GM20000 (cell line): Measurements from ENCODE around the gene POLR3GL.

Experiments
- DNase-seq: peaks from one replicate; pipeline ENCODE4 v3.0.0; 2012; ENCODE audit warnings: low spot score
- TF ChIP-seq, protein P1 (sequence below): IDR thresholded peaks from 2 replicates; pipeline ENCODE4 v1.5.1; 2012; ENCODE audit warnings: mild to moderate bottlenecking, control low read depth; ENCODE audit errors: extremely low read depth, missing control alignments

Gene POLR3GL

DNA sequence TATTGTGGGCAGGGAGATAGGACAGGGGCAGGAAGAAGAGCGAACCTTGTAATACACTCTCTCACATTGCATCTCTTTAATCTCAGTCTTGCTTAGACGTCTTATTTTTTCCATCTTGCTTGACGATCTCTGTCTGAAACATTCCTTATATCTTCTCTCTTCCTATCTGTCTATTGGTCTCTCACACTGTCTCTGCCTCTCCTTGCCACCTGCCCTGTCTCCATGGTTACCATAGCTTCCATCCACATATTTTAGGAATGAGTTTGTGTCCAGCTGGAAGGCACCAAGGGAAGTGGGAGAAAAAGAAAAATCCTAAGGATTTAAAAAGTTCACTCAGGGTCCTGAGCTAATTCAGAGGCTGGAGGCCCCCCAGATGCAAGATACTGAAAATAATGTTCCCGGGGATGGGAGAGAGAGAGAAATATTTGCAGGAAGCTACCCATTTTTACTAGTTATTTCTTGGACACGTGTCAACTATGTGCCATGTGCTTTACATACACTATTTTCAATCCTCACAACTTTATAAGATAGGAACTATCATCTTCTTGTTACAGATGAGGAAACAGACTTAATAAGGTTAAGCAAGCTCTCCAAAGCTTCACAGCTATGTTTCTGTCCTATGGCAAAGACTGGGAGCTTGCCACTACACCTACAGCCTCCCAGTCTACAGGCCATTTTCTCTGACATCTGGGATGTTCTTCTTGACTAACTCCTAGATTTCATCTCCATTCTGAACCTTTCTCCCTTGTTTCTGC lies 1.0 kb upstream of the POLR3GL start:
- TF ChIP-seq, protein P1, sequence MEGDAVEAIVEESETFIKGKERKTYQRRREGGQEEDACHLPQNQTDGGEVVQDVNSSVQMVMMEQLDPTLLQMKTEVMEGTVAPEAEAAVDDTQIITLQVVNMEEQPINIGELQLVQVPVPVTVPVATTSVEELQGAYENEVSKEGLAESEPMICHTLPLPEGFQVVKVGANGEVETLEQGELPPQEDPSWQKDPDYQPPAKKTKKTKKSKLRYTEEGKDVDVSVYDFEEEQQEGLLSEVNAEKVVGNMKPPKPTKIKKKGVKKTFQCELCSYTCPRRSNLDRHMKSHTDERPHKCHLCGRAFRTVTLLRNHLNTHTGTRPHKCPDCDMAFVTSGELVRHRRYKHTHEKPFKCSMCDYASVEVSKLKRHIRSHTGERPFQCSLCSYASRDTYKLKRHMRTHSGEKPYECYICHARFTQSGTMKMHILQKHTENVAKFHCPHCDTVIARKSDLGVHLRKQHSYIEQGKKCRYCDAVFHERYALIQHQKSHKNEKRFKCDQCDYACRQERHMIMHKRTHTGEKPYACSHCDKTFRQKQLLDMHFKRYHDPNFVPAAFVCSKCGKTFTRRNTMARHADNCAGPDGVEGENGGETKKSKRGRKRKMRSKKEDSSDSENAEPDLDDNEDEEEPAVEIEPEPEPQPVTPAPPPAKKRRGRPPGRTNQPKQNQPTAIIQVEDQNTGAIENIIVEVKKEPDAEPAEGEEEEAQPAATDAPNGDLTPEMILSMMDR: no peak
- no peak for DNase-seq

DNA sequence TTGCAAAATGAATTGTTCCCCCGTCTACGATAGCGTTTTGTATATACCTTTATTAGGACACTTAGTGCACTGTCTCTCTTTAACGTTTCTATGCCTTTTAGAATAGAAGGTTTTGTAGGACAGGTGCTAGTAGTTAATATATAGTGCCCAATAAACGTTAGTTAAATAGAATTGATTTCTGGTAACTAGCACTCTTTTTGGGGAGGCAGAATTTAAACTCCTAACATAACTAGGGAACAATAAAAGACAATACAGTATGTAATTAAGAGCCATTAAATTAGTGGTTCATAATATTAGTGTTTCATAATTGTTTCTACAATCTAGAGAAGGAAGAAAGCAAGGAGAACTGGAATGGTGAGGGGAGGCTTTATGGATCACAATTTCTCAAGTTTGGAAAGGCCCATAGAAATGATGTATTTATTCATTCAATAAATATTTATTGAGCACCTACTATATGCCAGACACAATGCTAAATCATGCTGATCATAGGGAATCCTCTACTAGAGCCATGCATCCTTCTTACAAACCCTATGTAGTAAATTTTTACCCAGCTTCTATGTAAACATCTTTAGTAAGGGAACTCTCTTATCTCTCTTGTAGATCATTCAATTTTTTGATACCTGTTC lies 742 bp downstream of the POLR3GL start:
- TF ChIP-seq, protein P1: no peak
- DNase-seq: no peak

DNA sequence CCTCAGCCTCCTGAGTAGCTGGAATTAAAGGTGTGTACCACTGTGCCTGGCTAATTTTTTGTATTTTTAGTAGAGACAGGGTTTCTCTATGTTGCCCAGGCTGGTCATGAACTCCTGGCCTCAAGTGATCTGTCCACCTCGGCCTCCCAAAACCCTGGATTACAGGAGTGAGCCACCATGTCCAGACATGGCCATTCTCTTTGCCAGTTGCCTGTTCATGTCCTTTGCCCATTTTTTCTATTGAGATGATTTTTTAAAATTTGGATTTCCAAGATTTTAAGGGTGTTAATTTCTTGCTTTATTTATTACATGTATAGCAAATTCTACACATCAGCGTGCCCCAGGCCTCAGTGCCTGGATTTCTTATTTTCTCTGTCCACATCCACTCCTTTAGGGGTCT lies 2.8 kb downstream of the POLR3GL start:
- DNase-seq: no peak
- TF ChIP-seq, protein P1: no peak

DNA sequence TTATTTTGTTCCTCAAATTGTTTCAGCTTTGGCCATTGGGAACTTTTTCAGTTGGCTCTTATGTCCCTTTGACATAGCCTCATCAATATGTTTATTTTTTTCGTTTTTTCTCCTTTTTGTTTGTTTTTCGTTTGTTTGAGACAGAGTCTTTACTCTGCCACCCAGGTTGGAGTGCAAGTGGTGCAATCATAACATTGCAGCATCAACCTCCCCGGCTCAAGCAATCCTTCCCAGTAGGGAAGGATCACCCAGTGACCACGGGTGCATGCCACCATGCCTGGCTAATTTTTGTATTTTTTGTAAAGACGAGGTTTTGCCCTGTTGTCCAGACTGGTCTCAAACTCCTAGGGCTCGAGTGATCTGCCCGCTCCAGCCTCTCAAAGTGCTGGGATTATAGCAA lies 8.1 kb downstream of the POLR3GL start:
- TF ChIP-seq, protein P1: no peak
- no peak for DNase-seq

DNA sequence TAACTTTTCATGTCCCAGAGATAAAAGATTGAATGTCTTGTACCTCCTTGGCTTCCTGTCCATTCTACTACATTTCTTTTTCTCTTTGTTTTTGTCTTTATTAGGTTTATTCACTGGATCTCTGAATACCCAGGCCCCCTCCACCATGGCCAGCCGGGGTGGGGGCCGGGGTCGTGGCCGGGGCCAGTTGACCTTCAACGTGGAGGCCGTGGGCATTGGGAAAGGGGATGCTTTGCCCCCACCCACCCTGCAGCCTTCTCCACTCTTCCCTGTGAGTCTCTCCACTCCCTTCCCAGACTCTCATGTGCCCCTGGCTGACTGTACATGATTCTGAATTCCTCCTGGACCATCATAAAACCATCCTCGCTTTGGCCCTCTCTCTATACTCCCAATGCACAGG lies 10.2 kb downstream of the POLR3GL start:
- DNase-seq: no peak
- TF ChIP-seq, protein P1: no peak

DNA sequence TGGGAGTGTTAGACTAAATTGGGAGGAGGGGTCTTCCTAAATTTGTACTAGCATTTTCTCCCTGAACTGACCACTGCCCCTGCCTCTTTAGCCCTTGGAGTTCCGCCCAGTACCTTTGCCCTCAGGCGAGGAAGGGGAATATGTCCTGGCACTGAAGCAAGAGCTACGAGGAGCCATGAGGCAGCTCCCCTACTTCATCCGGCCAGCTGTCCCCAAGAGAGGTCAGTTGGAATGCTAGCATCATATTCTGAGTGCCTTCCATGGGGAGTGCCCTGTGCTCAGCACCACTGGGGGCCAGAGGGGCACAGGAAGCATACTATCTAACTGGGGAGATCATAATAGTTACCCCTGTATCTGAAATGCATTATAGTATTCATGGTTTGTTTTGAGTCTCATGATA lies 10.7 kb downstream of the POLR3GL start:
- TF ChIP-seq, protein P1: no peak
- no peak for DNase-seq

DNA sequence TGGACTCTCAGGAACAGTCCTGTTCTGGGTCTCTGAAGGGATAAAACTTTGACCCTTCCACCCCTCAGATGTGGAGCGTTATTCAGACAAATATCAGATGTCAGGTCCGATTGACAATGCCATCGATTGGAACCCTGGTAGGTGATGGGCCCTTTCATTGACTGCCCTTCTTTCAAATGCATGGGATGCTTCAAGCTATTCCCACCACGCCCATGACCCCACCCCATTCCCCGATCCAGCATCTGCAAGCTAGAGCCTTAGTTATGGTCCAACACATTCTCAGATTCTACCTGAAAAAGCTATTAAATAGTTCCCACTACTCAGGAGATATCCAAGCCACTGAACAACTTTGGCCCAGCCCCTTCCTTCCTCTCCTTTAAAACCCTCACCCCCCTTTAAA lies 12.5 kb downstream of the POLR3GL start:
- no peak for DNase-seq

More for the DNA sequence above, 12.5 kb downstream of the POLR3GL start:
- TF ChIP-seq, protein P1: no peak
